ENCODE results near the gene CREB3L2.

CREB3L2 gene

DNA sequence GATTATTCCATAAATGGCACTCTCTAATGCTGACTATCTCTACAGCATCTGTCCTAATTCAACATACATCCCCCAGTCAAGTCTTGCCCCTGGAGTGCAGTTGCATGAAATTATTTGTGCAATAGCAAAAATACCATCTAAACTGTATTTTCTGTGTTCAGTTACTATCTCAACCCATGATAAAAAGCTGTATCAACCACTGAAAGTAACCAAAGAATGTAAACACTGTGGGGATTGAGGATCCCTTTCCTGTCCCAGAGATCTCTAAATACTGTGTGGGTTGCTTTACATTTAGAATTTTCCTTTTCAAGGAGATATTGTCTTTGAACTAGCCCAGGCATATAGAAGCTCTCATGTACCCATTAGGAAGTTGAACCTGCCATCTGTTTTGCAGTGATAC, 131.2 kb downstream of the CREB3L2 start:
- no peak for DNase-seq (ENCODE audit: low read depth)

DNA sequence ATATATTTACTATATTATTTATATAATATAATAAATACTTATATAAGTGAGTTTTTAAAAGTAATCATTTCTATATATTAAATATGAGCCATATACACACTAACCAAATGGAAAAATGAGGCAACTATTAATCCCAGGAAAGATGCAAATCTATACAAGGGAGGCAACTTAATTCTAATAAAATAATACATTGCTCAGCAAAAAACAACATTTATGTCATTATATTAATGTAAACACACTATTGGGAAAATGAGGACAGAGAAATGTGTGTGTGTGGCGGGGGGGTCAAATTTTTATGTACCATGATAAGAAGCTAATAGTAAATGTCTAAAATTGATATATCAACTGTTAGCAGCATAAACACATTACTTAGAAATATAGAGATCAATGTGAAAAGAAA, 131.8 kb downstream of the CREB3L2 start:
- no peak for DNase-seq (ENCODE audit: low read depth)

GRCh38 chr7:137869260-137869659, 132.6 kb downstream of the CREB3L2 start:
- no peak for DNase-seq (ENCODE audit: low read depth)

- DNase-seq (ENCODE audit: low read depth): no peak
Measured at GRCh38 chr7:137867289-137867688, 134.6 kb downstream of the CREB3L2 start.

GRCh38 chr7:137865764-137866163, 136.1 kb downstream of the CREB3L2 start:
- no peak for DNase-seq (ENCODE audit: low read depth)

DNA sequence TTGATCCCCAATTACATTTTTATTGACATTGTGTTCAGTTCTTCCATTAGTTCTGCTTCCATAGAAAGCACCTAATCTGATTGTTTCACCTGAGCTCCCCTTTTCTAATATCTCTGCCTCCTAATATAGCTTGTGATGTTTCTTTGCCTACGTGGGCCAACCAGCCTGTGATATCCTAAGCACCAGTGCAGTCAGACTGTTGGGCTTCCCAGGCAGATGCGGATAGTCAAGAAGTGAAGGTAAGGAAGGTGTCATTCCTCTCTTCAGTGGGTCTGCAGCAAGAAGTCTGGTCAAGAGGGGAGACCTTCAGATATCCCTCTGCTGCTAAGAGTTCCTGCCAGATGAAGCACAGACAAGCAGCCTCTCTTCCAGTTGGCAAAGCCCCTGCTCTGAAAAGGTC, 138.9 kb downstream of the CREB3L2 start:
- DNase-seq (ENCODE audit: low read depth): no peak

DNA sequence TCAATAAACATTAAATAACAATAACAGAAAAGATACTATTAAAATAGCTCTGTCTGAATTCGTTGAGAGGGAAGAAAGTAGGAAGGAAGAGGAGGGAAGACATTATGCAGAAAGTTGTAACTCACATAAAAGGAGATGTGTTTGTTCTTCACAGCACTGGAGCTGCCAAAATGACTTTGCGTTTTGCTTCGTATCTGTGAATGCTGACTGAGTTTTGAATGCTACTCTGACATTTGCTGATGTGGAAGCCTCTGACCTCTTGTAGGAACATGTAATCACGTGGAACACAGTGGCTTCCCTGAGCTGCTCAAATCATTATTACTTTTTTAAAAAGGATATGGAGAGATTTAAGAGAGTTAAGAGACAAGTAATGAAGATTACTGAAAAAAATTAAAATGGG, 139.5 kb downstream of the CREB3L2 start:
- no peak for DNase-seq (ENCODE audit: low read depth)

DNA sequence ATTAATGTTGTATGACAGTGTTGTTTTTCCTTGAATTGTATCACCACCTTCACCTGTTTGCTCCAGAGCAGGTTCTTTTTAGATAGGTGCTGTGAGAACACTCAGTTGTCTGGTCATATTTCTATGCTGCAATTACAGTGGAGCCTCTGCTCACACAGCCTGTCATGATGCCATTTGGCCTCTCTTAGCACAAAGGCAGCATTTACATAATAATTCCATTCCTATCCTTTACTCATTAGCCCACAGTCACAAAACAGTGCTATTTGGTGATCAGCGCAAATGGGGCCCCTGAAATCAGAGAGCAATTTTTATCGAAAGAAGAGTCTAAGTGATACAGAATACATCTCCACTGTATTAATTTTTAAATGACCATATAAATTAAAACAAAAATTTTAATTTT, 141.3 kb downstream of the CREB3L2 start:
- no peak for DNase-seq (ENCODE audit: low read depth)

DNA sequence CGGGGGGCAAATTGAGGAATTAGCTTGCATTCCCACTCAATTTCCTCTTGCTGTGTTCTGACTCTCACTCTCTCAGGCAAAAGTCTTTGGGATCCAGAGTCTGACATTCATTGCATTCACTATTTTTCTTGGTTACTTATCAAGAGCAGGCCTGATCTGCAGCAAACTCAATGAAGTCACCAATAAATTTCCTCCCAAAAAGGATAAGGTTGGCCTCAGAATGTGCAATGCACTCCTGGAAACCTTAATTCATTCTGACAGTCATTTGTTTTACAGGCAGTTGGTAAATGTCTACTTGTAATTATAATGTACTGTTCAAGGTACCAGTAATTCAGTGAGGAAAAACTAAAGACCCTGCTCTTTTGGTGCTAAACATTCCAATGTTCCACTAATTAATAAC, 148.8 kb downstream of the CREB3L2 start:
- no peak for DNase-seq (ENCODE audit: low read depth)

DNA sequence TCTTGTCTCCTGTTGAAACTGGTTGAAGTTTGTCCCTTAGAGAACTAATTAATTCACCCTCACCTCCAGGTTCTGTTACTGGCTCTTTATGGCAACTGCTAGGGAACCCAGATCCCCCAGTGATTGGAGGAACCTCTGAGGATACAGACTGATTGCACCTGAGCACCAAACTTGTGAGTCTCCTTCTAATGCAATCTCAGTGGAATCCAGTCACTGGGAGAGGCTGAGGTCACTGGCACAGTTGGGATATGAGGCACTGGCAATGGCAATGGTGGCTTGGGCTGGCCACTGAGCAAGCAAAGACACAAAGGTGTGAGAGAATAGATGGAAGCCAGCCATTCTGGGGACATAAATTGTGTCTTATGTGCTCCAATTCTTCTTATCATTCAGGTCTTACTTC, 149.8 kb downstream of the CREB3L2 start:
- DNase-seq (ENCODE audit: low read depth): no peak

DNA sequence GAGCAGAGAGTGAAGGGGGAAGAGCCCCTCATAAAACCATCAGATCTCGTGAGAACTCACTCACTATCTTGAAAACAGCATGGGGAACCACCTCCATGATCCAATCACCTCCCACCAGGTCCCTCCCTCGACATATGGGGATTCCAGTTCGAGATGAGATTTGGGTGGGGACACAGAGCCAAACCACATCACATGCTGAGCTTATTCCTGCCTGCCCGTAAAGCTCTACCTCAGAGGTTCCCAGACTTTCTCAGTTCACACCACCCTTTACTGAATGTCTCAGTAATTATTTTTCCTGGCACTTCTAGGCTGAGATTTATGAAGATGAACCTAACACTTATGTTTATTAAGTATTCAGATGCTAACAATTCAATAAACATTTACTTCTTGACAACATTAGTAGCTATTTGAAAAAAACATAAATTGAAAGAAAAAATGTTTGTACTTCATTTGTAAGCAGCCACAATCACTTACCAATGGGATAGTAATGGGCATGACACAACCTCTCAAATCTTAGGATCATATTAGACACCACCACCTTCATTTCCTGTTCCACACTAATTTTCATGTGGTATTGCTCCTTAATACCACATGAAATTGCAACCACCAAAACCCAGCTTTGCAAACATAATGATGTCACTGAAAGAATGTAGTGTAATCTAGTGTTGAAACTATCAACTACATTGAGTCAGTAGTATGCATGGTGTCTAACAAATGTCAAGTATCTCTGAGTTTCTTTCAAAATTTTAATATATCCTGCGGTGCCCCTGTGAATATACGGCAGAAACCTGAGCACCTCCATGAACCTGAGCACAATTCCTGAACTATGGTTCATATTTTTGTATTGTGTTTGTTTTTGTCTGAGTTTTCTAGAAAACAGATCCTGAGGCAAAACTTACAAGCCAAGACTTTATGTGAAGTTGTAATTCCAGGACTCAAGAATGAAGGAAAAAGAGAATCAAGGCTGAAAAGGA, 150.6 kb downstream of the CREB3L2 start:
- no peak for DNase-seq (ENCODE audit: low read depth)

DNA sequence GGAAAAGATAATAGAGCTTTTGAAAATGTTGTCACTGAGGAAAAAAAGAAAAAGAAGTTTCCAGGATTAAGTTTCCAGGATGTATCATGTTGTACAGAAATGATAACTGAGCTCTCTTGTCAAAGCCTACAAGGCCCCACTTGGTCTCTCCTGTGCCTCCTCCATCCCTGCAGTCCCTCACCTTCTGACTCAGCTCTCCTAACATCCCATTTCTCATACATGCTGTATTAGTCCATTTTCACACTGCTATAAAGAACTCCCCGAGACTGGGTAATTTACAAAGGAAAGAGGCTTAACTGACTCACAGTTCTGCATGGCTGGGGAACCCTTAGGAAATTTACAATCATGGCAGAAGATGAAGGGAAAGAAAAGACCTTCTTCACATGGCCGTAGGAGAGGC, 151.3 kb downstream of the CREB3L2 start:
- no peak for DNase-seq (ENCODE audit: low read depth)

DNA sequence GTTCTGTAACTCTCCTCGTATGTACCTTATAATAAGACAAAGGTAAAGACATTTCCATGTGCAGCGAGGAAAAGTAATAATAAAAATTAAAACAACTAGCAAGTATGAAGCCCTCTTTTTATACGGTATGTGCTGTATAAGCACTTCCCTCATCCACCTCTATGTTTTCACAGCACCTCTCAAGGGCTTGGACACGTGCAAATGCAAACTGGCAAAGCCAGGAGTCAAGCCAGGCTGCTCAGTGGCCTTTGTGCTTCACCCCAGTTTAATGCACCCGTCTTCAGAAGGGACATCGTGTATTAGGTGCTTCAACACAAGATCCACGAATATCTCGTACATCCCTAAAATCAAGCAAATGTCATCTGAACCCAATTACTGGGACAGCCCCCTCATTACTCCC, 153.8 kb downstream of the CREB3L2 start:
- DNase-seq (ENCODE audit: low read depth): no peak

DNA sequence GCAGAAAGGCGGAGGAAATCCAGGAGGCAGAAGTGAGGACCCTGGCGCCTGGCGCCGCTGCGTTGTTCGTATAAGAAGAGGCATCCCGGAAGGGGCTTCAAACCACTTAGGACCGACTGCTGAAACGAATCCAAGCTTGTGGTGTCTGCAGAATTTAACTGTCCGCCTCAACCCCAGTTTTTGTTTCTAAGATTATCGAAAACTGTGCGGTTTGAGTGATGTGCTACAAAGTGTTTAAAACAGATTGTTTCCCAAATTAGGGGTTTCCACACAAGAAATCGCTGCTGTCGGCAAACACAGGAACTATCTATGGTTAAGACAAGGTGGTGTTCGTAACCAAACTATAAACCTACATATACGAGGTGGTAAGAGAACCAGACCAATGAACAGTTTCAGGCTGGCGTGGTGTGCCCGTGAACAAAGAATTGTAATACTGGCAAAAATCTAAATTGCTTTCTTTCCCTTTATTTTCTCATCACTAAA, 154.3 kb downstream of the CREB3L2 start:
- DNase-seq (ENCODE audit: low read depth): no peak

GRCh38 chr7:137846827-137847567, 154.9 kb downstream of the CREB3L2 start, which contains the start of gene DGKI:
Gene DGKI (minus strand): TSS chr7:137846974.
- no peak for DNase-seq (ENCODE audit: low read depth)

- DNase-seq (ENCODE audit: low read depth): no peak
Measured at GRCh38 chr7:137846549-137846826, 155.4 kb downstream of the CREB3L2 start.

DNA sequence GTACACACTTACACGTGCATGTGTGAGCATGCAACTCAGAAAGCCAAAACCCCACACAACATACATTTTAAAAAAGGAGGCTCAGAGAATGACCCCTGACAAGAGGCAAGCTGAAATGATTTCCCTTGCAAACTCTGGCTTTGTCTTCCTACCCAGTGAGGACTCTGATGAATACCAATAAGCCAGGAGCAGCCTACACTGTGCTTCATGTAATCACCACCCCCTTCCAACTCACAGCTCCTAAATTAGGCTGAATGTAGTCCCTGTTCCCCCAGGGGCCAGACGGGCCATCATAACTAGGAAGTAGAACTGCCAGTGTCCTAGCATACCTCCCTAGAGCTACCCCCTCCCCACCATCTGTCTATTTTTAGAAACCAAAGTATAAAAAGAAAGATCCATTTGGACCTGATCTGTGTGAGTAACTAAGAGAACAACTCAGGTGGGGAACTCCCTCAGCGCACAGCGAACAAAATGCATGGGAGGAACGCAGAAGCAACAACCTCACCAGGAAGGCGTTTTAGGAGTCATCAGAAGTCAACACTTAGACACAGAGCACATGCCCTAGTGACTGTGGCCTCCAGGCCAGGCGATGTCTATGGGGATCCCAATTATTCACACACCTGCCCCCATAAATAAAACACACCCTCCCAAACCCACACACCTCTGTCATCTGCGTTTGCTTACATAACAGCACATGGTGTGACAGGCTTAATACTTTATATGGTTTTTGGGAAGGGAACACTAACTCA, 157.0 kb downstream of the CREB3L2 start:
- DNase-seq (ENCODE audit: low read depth): no peak

DNA sequence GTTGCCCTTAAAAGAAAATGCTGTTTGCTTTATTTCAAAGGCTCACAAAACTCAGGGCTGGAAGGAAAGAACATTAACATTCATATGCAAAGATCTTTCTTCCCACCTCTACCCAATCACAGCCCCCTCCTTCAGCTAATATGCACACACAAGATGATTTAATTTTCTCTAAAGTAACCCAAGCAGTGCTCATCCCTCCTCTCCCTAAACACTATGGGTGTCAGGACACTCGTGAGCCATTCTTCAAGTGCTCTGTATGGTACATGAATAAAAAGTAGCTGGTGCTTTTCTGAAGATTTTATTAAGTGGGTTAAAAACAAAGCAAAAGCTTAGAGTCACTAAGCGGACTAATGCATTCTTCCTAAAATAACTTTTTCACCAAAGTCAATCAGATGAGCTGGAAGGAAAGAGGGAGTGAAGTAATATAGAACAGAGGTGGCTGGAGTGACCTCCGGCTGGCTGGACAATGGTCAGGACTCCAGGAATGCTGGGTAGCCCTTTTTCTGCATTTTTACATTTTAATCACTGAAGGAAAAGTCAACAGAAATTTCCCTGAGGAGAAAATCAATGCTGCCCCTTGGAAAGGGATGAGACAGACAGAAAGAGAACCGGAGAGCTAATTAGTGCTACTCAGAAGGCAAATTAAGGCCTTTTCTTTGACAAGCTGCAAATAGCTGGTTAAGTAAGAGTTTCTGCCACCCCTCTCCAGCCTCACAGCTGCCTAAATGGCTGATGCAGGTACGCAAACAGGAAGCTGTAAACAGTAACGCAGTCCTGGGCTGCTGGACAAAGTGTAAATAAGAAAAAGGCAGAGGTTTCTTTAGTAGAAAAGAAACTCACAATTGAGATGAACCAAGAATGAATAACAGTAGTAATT, 161.7 kb downstream of the CREB3L2 start:
- DNase-seq (ENCODE audit: low read depth): no peak

- DNase-seq (ENCODE audit: low read depth): no peak
Measured at GRCh38 chr7:137838706-137839315, 163.1 kb downstream of the CREB3L2 start.

DNA sequence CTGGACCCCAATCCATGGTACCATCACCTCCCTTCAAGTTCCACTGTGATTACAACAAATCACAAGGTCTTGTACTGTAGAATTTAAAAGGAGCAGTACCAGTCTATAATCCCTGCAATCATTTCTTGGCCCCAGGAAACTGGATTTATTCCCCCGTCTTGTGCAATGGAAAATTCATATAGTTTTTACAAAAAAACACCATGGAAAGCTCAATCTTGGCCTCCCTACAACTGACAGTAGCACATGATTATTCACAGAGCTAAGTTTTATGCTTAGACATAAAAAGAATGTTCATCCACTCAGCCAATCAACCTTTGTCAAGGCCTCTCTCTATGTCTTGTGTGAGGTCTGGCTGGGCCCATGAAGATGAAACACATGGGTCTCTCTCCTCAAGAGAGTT, 165.3 kb downstream of the CREB3L2 start:
- no peak for DNase-seq (ENCODE audit: low read depth)

DNA sequence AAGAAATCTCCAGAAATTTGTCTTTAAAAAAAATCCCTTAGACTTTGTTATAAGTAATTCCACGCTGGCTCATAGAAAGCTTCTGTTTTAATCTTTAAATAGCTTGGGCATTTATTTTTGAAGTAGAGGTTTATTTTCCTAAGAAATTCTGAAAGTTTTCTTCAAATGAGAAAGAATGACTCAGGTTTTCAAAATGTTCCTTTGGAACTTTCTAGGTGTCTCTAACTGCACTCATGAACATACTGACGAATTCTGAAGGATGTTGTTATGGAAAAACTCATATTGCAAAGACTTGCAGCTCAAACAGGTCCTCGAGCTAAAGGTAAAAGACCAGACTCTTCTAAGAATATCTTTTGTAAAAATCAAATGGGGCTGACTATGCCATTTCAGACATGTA, 165.8 kb downstream of the CREB3L2 start:
- no peak for DNase-seq (ENCODE audit: low read depth)
